Left ventricle myocardium inferior (tissue), 1 donor: ENCODE measurements around the gene PCNX3. TPM values are rescaled to one million over a fixed set of nuclear protein-coding genes. Genes with fewer than 3 reads are reported as not detected.
"Not testable (repeated sequence)": the region's sequence is repeated elsewhere in the genome, so short reads cannot be mapped to it uniquely, and the experiment has no call there.

Experiments used
- DNase-seq: peaks from one replicate; pipeline ENCODE4 v3.0.0-alpha.2; 2020
- H3K27ac ChIP-seq: fragments of 200-600 bp; replicated peaks from 2 replicates; pipeline ENCODE4 v1.8.0; 2021
- H3K27me3 ChIP-seq: fragments of 200-600 bp; 2 replicates; pipeline ENCODE4 v1.8.0; 2021; ENCODE audit warnings: low read depth
- H3K36me3 ChIP-seq: fragments of 200-600 bp; 2 replicates; pipeline ENCODE4 v1.8.0; 2021
- H3K4me1 ChIP-seq: fragments of 200-600 bp; 2 replicates; pipeline ENCODE4 v1.8.0; 2021
- H3K4me3 ChIP-seq: fragments of 200-600 bp; 2 replicates; pipeline ENCODE4 v1.8.0; 2021; ENCODE audit warnings: mild to moderate bottlenecking, moderate library complexity
- H3K9me3 ChIP-seq: fragments of 200-600 bp; replicated peaks from 2 replicates; pipeline ENCODE4 v1.8.0; 2021
- intact Hi-C: fragments of 100-400 bp; cut with micrococcal nuclease; formaldehyde crosslinking; loops from one replicate; pipeline ENCODE4 v1.11.0; 2022
- total RNA-seq: library from RNA; stranded (reverse); fragmentation: NEBNext Ultra II Directional; extraction: Animal tissue kit (Norgen Biotek cat#: 25700); gene quantifications from one replicate; pipeline ENCODE4 v1.2.1, GENCODE V29; 2021
- TF ChIP-seq, protein P1 (sequence below): fragments of 200-600 bp; IDR thresholded peaks from 2 replicates; pipeline ENCODE4 v1.8.0; 2021; ENCODE audit warnings: antibody characterized with exemption, mild to moderate bottlenecking, borderline replicate concordance
- donor health status: DM: no; HTN: yes; CAD: no; lungs with severe emphysema.

PCNX3 gene
- total RNA-seq, 1 donor from 2014 or later, result 11.9 TPM

DNA sequence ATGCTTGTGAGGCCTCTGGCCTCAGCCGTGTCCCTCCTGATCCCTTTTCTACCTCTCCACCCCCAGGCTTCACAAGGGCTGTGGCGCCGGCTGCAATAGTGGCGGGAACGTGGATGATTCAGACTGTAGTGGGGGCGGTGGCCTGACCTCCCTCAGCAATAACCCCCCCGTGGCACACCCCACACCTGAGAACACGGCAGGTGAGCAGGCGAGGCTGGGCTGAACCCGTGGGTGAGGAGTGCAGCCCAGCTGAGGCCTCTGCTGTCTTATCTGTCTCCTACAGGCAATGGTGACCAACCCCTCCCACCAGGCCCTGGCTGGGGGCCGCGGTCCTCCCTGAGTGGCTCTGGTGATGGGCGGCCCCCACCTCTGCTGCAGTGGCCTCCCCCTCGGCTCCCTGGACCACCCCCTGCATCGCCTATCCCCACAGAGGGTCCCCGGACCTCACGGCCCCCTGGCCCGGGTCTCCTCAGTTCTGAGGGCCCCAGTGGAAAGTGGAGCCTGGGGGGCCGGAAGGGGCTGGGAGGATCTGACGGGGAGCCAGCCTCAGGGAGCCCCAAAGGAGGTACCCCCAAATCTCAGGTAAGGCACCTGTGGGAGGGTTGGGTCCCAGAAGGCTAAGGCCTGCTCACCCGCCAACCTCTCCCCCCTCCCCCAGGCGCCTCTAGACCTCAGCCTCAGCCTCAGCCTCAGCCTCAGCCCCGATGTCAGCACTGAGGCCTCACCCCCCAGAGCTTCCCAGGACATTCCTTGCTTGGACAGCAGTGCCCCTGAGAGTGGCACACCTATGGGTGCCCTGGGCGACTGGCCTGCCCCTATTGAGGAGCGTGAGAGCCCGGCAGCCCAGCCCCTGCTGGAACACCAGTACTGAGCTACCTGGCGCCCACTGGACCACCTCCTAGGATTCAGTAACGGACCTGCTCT lies 20.8 kb downstream of the PCNX3 start:
- TF ChIP-seq, protein P1, sequence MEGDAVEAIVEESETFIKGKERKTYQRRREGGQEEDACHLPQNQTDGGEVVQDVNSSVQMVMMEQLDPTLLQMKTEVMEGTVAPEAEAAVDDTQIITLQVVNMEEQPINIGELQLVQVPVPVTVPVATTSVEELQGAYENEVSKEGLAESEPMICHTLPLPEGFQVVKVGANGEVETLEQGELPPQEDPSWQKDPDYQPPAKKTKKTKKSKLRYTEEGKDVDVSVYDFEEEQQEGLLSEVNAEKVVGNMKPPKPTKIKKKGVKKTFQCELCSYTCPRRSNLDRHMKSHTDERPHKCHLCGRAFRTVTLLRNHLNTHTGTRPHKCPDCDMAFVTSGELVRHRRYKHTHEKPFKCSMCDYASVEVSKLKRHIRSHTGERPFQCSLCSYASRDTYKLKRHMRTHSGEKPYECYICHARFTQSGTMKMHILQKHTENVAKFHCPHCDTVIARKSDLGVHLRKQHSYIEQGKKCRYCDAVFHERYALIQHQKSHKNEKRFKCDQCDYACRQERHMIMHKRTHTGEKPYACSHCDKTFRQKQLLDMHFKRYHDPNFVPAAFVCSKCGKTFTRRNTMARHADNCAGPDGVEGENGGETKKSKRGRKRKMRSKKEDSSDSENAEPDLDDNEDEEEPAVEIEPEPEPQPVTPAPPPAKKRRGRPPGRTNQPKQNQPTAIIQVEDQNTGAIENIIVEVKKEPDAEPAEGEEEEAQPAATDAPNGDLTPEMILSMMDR, result no peak
- H3K4me3 ChIP-seq, result no peak overlapping the region
- intact Hi-C loops, result no loop called here
- DNase-seq, result no peak
- H3K9me3 ChIP-seq, result no peaks in the 10 kb centered on the region
- peaks cover 51% of the 10 kb centered on the region for H3K4me1 ChIP-seq
- H3K36me3 ChIP-seq, result peaks cover 65% of the 10 kb centered on the region
- peak overlapping the region; percentile 95 for H3K27ac ChIP-seq
- no peaks in the 10 kb centered on the region for H3K27me3 ChIP-seq

DNA sequence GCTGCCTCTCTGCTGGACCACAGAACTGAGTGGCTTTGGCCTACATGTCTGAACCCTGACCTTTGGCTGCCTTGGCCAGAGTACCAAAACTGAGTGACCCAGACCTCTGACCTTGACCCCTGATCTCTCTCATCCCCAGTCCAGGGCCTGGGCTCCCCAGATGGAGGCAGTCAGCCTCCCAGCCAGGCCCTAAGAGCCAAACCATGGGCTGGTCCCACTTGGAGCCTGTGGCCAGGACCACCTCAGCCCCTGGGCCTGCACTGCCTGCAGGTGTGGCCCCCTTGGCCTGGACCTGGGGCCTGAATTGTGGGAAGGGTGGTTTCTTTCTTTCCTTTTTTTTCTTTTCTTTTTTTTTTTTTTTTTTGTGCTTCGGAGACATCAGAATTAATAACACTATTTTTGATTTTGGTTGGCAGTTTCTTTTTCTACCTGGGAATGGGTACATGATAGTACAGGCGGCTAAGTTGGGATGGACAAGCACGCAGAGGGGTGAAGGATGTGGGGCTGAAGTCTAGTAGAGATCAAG lies 21.5 kb downstream of the PCNX3 start:
- peak overlapping the region; percentile 81 for H3K4me3 ChIP-seq

DNA sequence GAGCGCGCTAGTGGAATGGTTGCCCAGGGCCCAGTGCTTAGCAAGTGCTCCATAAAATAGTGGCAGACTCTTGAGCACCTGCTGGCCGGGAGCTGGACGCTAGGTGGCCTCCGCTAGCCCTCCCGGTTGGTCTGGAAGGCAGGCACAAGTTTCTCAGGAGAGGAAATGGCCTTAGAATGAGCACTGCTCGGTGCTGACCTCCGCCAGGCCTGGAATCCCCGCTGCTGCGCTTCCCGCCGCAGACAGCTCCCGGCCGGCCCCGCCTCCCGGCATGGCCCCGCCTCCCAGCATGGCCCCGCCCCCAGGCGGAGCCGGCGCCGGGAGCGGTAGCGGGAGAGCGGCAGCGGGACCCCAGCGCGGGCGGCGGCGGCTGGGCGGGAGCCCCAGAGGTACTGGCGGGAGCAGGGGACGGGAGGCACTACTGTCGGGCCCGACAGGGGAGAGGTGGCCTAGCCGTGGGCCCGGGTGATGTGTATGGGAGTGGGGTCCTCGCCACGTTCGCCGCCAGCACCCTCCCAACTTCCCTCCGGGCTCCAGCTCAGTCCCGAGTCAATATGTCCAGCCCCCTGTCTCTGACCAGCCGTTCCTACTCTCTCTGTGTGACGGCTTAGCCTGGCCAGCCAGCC lies 22.3 kb downstream of the PCNX3 start, which contains the start of gene SIPA1:
TSS of gene SIPA1 (plus strand) at position 308 of the 626 bp plus-strand sequence. CDS start 2,821 bp downstream, outside the sequence.
- Histone ChIP-seq H3K9me3 (no peaks in the 10 kb centered on the region), H3K36me3 (peaks cover 66% of the 10 kb centered on the region), H3K4me1 (peaks cover 64% of the 10 kb centered on the region), H3K27ac (peak within 1 kb of the TSS; percentile 95), H3K4me3 (peak within 1 kb of the TSS; percentile 81), H3K27me3 (no peaks in the 10 kb centered on the region)
- DNase-seq, result peak; percentile 79
- TF ChIP-seq, protein P1, result peak; percentile 61
- intact Hi-C loops, result no loop called here

More for the DNA sequence above, 21.5 kb downstream of the PCNX3 start:
- Histone ChIP-seq H3K4me1 (peaks cover 58% of the 10 kb centered on the region), H3K36me3 (peaks cover 65% of the 10 kb centered on the region), H3K27me3 (no peaks in the 10 kb centered on the region), H3K27ac (peak overlapping the region; percentile 95), H3K9me3 (no peaks in the 10 kb centered on the region)
- intact Hi-C loops, result no loop called here
- TF ChIP-seq, protein P1, result no peak
- no peak for DNase-seq

DNA sequence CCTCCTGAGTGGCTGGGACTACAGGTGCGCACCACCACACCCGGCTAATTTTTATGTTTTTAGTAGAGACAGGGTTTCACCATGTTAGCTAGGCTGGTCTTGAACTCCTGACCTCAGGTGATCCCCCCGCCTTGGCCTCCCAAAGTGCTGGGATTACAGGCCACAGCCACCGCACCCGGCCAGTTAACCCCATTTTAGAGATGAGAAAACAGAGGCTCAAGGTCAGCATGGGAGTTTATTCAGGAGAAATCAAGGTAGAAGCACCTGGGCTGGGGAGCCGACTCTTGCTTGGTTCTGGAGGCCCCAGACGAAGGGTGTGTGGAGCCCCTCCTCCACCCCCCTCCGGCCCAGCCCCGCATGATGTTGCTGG lies 23.6 kb downstream of the PCNX3 start:
- intact Hi-C loops, H3K9me3 ChIP-seq, DNase-seq, H3K27me3 ChIP-seq: not testable (repeated sequence)
- Histone ChIP-seq H3K4me3 (peak overlapping the region; percentile 81), H3K27ac (peak overlapping the region; percentile 95), H3K4me1 (peaks cover 64% of the 10 kb centered on the region), H3K36me3 (peaks cover 59% of the 10 kb centered on the region)

DNA sequence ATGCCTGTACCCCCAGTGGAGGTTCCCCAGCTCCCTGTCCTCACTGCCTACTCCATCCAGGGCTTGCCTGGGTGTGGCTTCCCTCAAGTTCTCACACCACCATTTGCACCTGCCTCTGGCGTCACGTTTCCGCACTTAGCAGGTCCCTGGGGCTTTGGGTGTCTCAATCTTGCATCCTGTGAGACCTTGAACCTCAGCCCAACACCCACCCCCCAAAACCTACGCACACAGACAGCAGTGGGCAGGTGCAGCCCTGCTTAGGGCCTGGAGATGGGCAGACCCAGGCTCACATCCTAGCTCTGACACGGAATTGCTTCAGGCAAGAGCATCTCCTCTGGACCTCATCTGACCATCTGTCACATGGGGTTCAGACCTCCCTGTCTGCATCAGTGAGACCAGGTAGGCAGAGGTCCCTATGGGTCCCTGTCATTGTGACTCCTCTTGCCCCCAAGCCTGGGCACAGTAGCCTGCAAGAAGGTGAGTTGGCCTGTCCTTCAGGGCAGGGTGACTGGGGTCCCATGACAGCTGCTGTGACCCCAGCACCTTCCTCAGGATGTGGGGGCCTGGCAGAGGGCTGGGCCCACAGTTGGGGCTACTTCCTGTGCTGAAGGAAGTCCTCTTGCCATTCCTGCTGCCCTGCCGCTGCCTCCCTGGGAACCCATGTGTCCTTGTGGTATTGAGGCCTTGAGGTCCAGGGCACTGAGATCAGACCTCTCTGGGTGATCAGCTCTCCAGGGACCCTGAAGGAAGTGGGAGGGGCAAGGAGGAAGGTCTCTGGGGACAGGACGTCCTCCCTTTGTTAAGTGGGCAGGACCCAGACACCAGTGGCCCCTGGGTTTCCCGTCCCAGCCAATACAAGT lies 24.3 kb downstream of the PCNX3 start:
- Histone ChIP-seq H3K4me3 (peak overlapping the region; percentile 81), H3K4me1 (peaks cover 64% of the 10 kb centered on the region), H3K36me3 (peaks cover 57% of the 10 kb centered on the region), H3K27me3 (no peaks in the 10 kb centered on the region), H3K27ac (peak overlapping the region; percentile 95), H3K9me3 (no peaks in the 10 kb centered on the region)
- DNase-seq, result peak; percentile 45
- TF ChIP-seq, protein P1, result no peak
- intact Hi-C loops, result no loop called here
